Measurements from ENCODE around the gene TXNRD1. TPM values are rescaled to one million over a fixed set of nuclear protein-coding genes. Genes with fewer than 3 reads are reported as not detected.

The TXNRD1 gene
- polyA plus RNA-seq, 4 donors: 54.0 to 72.7 (median 59.0) TPM

DNA sequence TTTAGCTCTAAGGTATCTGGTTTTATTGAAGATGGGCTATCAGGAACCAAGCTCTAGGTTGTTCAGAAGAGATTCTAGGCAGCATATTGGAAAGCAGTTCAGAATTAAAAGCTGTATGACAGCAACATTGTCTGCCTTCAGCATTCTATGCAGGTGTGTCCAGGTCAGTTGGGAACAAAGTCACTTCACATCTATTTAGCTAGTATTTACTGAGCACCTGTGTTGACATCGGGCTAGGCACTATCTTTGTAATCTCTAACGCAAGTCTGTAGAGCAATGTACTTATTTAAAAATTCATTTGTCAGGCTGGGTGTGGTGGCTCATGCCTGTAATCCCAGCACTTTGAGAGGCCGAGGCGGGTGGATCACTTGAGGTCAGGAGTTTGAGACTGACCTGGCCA, 81.1 kb downstream of the TXNRD1 start:
- no peak for DNase-seq (ENCODE audit: low read depth in 4 of 4, low spot score in 3 of 4)

GRCh38 chr12:104297477-104298113, 82.0 kb downstream of the TXNRD1 start:
- no peak for DNase-seq (ENCODE audit: low read depth in 4 of 4, low spot score in 3 of 4)

GRCh38 chr12:104299842-104300481, 84.4 kb downstream of the TXNRD1 start:
- DNase-seq (ENCODE audit: low read depth in 4 of 4, low spot score in 3 of 4): no peak

DNA sequence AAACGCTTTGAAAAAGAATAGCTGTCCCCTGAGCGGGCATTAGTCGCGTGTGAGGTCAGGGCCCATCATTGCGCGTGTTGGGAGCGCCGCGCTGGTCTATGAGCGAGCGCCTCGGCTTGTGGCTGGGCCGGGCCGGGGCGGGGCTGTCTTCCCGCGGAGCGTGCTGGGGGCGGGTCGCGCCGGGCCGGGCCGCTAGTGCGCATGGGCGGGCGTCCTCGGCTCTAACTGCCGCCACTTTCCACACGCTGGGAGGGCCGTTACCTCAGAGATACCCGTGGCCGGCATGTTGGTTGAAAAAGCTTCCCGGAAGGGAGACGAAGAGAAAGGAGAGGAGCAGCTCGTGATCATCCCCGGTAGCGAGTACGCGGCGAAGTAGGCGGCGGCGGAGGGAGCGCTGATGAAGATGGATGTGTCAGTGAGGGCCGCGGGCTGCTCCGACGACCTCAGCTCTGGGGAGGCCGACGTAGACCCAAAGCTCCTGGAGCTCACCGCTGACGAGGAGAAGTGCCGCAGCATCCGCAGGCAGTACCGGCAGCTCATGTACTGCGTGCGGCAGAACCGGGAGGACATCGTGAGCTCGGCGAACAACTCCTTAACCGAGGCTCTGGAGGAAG, 88.1 kb downstream of the TXNRD1 start, which contains the start of gene EID3:
EID3 (plus strand) TSS at position 202 of the 614 bp plus-strand sequence; CDS start at position 398, 196 bp downstream.
- DNase-seq (ENCODE audit: low read depth in 4 of 4, low spot score in 3 of 4): peak in 2 of 4 donors; percentile 66 to 73

GRCh38 chr12:104304261-104305009, 88.9 kb downstream of the TXNRD1 start:
- DNase-seq (ENCODE audit: low read depth in 4 of 4, low spot score in 3 of 4): no peak

- DNase-seq (ENCODE audit: low read depth in 4 of 4, low spot score in 3 of 4): no peak
Measured at GRCh38 chr12:104305349-104305748, 89.8 kb downstream of the TXNRD1 start.

DNA sequence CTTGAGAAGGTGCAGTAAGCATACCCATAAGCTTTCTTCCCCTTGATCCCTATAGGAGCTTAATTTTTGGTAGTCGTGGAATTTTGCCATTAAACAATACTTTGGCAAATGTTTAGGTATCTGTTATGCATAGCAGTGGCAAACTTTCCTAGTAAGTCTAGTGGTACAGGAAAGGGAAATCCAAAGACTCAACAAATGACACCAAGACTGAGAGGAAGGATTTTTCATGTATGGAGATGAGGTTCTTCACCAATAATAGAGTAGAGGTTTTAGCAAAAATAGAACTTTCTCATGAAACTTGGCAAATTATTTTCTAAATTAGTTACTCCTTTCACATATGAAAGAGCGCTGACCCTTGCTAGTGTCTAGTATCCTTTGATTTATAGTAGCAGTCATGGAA, 90.8 kb downstream of the TXNRD1 start:
- DNase-seq (ENCODE audit: low read depth in 4 of 4, low spot score in 3 of 4): no peak

DNA sequence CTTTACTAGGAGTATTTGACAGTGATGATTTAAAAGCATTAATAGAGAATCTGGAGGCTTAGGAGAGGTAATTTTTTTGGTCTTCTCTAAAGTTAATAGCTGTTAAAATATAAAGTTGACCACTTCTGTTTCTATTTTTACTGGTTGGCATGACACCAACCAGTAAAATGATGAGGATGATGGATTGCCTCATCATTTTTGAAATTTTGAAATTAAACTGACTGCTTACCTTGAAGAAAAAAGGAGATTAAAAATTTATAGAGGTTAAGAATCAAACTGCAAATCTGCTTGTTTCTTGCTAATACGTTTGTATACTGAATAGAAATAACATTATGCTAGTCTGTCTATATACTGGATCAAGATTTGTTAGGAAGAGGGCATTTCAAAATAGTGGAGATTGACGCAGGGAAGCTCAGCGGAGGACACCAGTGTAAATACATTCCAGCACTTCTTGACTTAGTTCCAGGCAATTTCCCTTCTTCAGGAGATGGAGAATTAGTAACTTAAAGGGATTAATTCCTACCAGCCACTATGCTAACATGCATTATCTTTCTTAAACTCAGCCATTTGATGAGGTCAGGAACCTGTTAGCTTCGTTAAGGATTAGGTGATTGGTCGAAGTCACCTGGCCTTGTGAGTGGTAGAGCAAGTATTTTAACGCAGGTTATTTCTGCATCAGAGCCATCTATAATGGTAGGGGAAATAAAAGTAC, 91.5 kb downstream of the TXNRD1 start:
- no peak for DNase-seq (ENCODE audit: low read depth in 4 of 4, low spot score in 3 of 4)

DNA sequence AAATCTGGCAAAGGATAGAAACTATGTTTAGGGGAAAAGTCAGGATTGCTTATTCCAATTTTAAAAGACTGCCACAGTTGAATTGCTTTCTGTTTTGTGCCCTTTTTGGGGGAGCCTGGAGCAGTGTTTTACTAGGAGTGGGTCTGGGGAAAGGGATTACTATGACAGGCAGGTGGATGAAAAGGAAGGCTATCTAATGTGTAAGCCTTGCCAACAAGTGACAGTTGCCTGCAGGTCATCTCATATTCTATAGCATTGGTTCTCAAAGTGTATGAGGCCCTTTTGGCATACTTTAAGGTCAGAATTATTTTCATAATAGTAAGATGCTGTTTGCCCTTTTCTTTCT, 92.0 kb downstream of the TXNRD1 start:
- no peak for DNase-seq (ENCODE audit: low read depth in 4 of 4, low spot score in 3 of 4)

DNA sequence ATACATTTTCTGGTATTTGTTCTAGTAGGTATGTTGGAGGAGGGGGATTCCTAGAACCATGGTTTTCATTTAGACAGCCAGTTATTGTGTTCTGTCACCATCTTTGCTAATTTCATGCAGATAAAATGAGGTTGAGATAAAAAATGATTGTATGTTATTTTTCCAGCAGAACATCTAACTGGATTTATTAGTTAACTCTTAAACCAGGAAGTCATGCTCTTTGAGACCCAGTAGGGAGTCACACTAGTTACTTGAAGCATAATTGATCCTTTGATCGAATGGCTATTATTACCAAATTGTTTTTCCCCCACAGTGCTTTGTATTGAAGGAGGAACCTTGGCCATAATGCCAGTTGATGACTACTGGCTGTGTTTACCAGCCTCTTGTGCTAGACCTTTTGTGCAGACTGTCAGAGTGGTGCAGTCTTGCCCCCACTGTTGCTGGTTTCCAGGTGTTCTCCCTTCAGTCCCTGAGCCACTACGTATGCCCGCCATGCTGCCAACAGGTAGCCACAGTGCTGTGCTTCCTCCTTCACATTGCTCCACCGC, 93.9 kb downstream of the TXNRD1 start:
- DNase-seq (ENCODE audit: low read depth in 4 of 4, low spot score in 3 of 4): no peak

DNA sequence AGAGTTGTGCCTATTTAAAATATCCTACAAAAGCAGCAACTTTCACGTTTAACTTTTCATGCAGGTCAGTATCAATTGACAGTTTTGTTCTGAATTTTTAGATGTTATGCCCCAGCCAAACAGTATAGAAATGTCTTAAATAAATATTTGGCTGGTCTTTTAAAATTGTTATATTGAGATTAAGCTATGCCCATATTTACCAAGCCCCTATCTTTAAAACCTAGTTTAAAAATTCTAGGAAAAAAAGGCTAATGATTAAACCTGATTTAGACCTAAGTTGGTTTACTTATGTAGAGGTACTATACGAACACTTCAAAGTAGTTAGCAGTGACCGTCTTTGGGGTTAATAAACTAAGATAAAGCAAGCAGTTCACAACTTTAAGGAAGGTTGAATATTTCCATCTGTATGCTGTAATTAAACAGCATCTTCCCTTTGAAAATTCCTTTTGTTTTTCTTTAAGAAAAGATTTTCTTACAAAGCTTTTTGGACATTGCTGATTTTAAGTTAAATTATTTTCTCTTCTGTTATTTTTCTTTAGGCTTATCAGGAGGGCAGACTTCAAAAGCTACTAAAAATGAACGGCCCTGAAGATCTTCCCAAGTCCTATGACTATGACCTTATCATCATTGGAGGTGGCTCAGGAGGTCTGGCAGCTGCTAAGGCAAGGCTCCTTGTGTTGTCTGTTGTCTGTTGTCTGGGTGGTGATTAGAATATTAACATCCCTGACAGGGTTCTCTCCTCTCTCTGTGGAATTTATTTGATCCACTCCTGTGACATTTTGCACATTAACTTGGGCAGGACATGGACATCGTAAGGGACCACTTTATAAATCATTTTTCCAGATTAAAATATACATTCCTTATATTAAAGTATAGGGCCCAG, 95.4 kb downstream of the TXNRD1 start:
- no peak for DNase-seq (ENCODE audit: low read depth in 4 of 4, low spot score in 3 of 4)

GRCh38 chr12:104312202-104312601, 96.6 kb downstream of the TXNRD1 start:
- no peak for DNase-seq (ENCODE audit: low read depth in 4 of 4, low spot score in 3 of 4)

GRCh38 chr12:104312654-104313053, 97.1 kb downstream of the TXNRD1 start:
- DNase-seq (ENCODE audit: low read depth in 4 of 4, low spot score in 3 of 4): no peak

- no peak for DNase-seq (ENCODE audit: low read depth in 4 of 4, low spot score in 3 of 4)
Measured at GRCh38 chr12:104313568-104314241, 98.1 kb downstream of the TXNRD1 start.

- DNase-seq (ENCODE audit: low read depth in 4 of 4, low spot score in 3 of 4): no peak
Measured at GRCh38 chr12:104314242-104314614, 98.6 kb downstream of the TXNRD1 start.

DNA sequence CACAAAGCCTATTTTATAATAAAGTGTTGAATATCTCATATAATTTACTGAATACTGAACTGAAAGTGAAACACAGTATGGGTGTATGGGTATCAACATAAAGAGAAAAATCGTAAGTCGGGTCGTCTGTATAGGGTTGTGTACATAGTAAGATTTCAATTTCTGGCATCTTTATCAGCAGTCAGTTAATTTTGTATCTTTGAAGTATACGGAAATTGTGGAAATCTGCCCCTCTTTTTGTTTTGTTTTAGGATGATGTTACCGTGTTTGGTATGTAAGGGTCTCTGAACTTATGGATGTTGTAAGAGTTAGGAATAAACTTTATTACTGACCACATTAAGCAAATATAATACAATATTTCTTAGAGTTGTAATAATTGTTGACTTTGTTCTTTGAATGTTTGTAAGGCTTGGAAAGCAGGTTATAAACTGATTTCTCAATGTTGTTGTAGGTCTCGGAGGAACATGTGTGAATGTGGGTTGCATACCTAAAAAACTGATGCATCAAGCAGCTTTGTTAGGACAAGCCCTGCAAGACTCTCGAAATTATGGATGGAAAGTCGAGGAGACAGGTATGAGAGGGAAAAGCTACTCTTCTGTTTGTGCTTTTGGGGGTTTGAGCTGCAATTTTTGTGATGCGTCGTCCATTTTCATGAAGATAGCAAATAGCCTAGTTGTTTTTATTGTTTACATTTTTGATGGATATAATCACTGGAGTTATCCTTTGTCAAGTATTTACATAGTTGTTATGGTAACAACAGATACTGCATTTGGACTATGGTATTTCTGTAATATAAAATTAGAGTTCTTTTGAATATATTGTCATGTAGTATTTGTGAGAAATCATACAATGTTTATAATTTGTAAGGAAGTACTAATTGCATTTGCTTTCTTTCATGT, 100.0 kb downstream of the TXNRD1 start:
- DNase-seq (ENCODE audit: low read depth in 4 of 4, low spot score in 3 of 4): no peak

GRCh38 chr12:104316936-104317335, 101.4 kb downstream of the TXNRD1 start:
- DNase-seq (ENCODE audit: low read depth in 4 of 4, low spot score in 3 of 4): no peak
